HG03442 (cell line): ENCODE data around the gene UGT1A3.
"Not testable (repeated sequence)": the region's sequence is repeated elsewhere in the genome, so short reads cannot be mapped to it uniquely, and the experiment has no call there.

ENCODE experiments used
- ATAC-seq: cut with Tn5 transposase; IDR thresholded peaks from one replicate; pipeline ENCODE4 v1.9.1; 2021; ENCODE audit warnings: mild to moderate bottlenecking, moderate library complexity; ENCODE audit not compliant: unreplicated experiment

Gene UGT1A3

GRCh38 chr2:233728723-233729301 is at the start of gene UGT1A3:
Gene UGT1A3, plus strand, starts transcription at chr2:233729042. Its CDS starts 85 bp downstream, at chr2:233729127.
- no peak for ATAC-seq

- no peak for ATAC-seq
Observed at GRCh38 chr2:233679196-233679595, 49.6 kb upstream of the UGT1A3 start.

GRCh38 chr2:233680361-233681045 is 48.3 kb upstream of the UGT1A3 start:
- no peak for ATAC-seq

- no peak for ATAC-seq
Observed at GRCh38 chr2:233681521-233682099, 47.2 kb upstream of the UGT1A3 start, which contains the start of gene UGT1A7. Gene UGT1A7, plus strand, starts transcription at chr2:233681901. Its CDS starts 37 bp downstream, at chr2:233681938.

GRCh38 chr2:233684640-233685039 is 44.2 kb upstream of the UGT1A3 start:
- no peak for ATAC-seq

- ATAC-seq = no peak
Observed at GRCh38 chr2:233686928-233687327, 41.9 kb upstream of the UGT1A3 start.

- no peak for ATAC-seq
Observed at GRCh38 chr2:233688341-233688740, 40.5 kb upstream of the UGT1A3 start.

GRCh38 chr2:233689031-233689430 is 39.8 kb upstream of the UGT1A3 start:
- ATAC-seq = no peak

GRCh38 chr2:233689501-233689900 is 39.3 kb upstream of the UGT1A3 start:
- no peak for ATAC-seq

GRCh38 chr2:233690444-233690843 is 38.4 kb upstream of the UGT1A3 start:
- ATAC-seq = no peak

- ATAC-seq = no peak
Observed at GRCh38 chr2:233691443-233692433, 37.1 kb upstream of the UGT1A3 start.

- no peak for ATAC-seq
Observed at GRCh38 chr2:233692648-233693047, 36.2 kb upstream of the UGT1A3 start, which contains the start of gene UGT1A6. Gene UGT1A6, plus strand, starts transcription at chr2:233692890. Its CDS starts 115 bp downstream, at chr2:233693005.

- ATAC-seq = no peak
Observed at GRCh38 chr2:233693963-233694362, 34.9 kb upstream of the UGT1A3 start.

- ATAC-seq = no peak
Observed at GRCh38 chr2:233698740-233699139, 30.1 kb upstream of the UGT1A3 start.

GRCh38 chr2:233699424-233700027 is 29.3 kb upstream of the UGT1A3 start:
- no peak for ATAC-seq

- no peak for ATAC-seq
Observed at GRCh38 chr2:233700028-233700635, 28.7 kb upstream of the UGT1A3 start.

- not testable (repeated sequence) for ATAC-seq
Observed at GRCh38 chr2:233700842-233701241, 28.0 kb upstream of the UGT1A3 start.

- no peak for ATAC-seq
Observed at GRCh38 chr2:233702238-233702637, 26.6 kb upstream of the UGT1A3 start.

GRCh38 chr2:233705911-233706506 is 22.8 kb upstream of the UGT1A3 start:
- ATAC-seq = no peak

GRCh38 chr2:233706720-233707119 is 22.1 kb upstream of the UGT1A3 start:
- ATAC-seq = no peak
